Activated naive CD8-positive, alpha-beta T cell (primary cell): ENCODE data around the gene CACNA2D4.

Experiments used
- H3K27ac Mint-ChIP-seq: one replicate; pipeline ENCODE4 v1.8.0; 2021; ENCODE audit warnings: mixed read lengths
- H3K27me3 Mint-ChIP-seq: one replicate; pipeline ENCODE4 v1.8.0; 2021; ENCODE audit warnings: mixed read lengths
- H3K36me3 Mint-ChIP-seq: one replicate; pipeline ENCODE4 v1.8.0; 2021; ENCODE audit warnings: mixed read lengths
- H3K4me1 Mint-ChIP-seq: one replicate; pipeline ENCODE4 v1.8.0; 2021; ENCODE audit warnings: low read depth, mixed read lengths
- H3K4me3 Mint-ChIP-seq: one replicate; pipeline ENCODE4 v1.8.0; 2021; ENCODE audit warnings: mild to moderate bottlenecking, mixed read lengths
- H3K9me3 Mint-ChIP-seq: one replicate; pipeline ENCODE4 v1.8.0; 2021; ENCODE audit warnings: low read depth, mixed read lengths

The CACNA2D4 gene

GRCh38 chr12:1863823-1864222 is 54.6 kb downstream of the CACNA2D4 start:
- Mint-ChIP-seq H3K27me3 (peaks cover 17% of the 10 kb centered on the region), H3K27ac (no peak overlapping the region)

GRCh38 chr12:1862973-1863372 is 55.5 kb downstream of the CACNA2D4 start:
- Mint-ChIP-seq H3K4me1 (no peaks in the 10 kb centered on the region), H3K36me3 (peaks cover 2% of the 10 kb centered on the region)

More at GRCh38 chr12:1863823-1864222, 54.6 kb downstream of the CACNA2D4 start:
- no peaks in the 10 kb centered on the region for H3K9me3 Mint-ChIP-seq
- H3K36me3 Mint-ChIP-seq, result peaks cover 2% of the 10 kb centered on the region
- H3K4me1 Mint-ChIP-seq, result no peaks in the 10 kb centered on the region
- no peak overlapping the region for H3K4me3 Mint-ChIP-seq

GRCh38 chr12:1859643-1860042 is 58.8 kb downstream of the CACNA2D4 start:
- Mint-ChIP-seq H3K9me3 (peaks cover 3% of the 10 kb centered on the region), H3K27ac (no peak overlapping the region), H3K4me1 (no peaks in the 10 kb centered on the region), H3K36me3 (peaks cover 3% of the 10 kb centered on the region), H3K27me3 (peaks cover 5% of the 10 kb centered on the region), H3K4me3 (no peak overlapping the region)

More at GRCh38 chr12:1862973-1863372, 55.5 kb downstream of the CACNA2D4 start:
- H3K4me3 Mint-ChIP-seq, result no peak overlapping the region
- H3K9me3 Mint-ChIP-seq, result no peaks in the 10 kb centered on the region
- H3K27ac Mint-ChIP-seq, result no peak overlapping the region
- H3K27me3 Mint-ChIP-seq, result peaks cover 13% of the 10 kb centered on the region

- Mint-ChIP-seq H3K36me3 (peaks cover 3% of the 10 kb centered on the region), H3K27ac (no peak overlapping the region), H3K4me3 (no peak overlapping the region), H3K9me3 (peaks cover 3% of the 10 kb centered on the region), H3K4me1 (no peaks in the 10 kb centered on the region), H3K27me3 (peaks cover 4% of the 10 kb centered on the region)
Observed at GRCh38 chr12:1858456-1858855, 60.0 kb downstream of the CACNA2D4 start.

- H3K36me3 Mint-ChIP-seq, result peaks cover 3% of the 10 kb centered on the region
- no peaks in the 10 kb centered on the region for H3K4me1 Mint-ChIP-seq
- no peak overlapping the region for H3K27ac Mint-ChIP-seq
- peaks cover 4% of the 10 kb centered on the region for H3K27me3 Mint-ChIP-seq
- no peak overlapping the region for H3K4me3 Mint-ChIP-seq
- peaks cover 3% of the 10 kb centered on the region for H3K9me3 Mint-ChIP-seq
Observed at GRCh38 chr12:1857821-1858220, 60.6 kb downstream of the CACNA2D4 start.

- H3K27me3 Mint-ChIP-seq, result peaks cover 2% of the 10 kb centered on the region
- peaks cover 3% of the 10 kb centered on the region for H3K9me3 Mint-ChIP-seq
- H3K36me3 Mint-ChIP-seq, result peaks cover 3% of the 10 kb centered on the region
- H3K4me1 Mint-ChIP-seq, result no peaks in the 10 kb centered on the region
- no peak overlapping the region for H3K27ac Mint-ChIP-seq
- H3K4me3 Mint-ChIP-seq, result no peak overlapping the region
Observed at GRCh38 chr12:1857086-1857485, 61.4 kb downstream of the CACNA2D4 start.

GRCh38 chr12:1855241-1855640 is 63.2 kb downstream of the CACNA2D4 start:
- Mint-ChIP-seq H3K9me3 (peaks cover 3% of the 10 kb centered on the region), H3K27me3 (peaks cover 2% of the 10 kb centered on the region), H3K36me3 (peaks cover 3% of the 10 kb centered on the region), H3K4me1 (no peaks in the 10 kb centered on the region), H3K27ac (no peak overlapping the region), H3K4me3 (no peak overlapping the region)

GRCh38 chr12:1853716-1854115 is 64.7 kb downstream of the CACNA2D4 start:
- peaks cover 3% of the 10 kb centered on the region for H3K9me3 Mint-ChIP-seq
- H3K27ac Mint-ChIP-seq, result no peak overlapping the region
- H3K27me3 Mint-ChIP-seq, result peaks cover 2% of the 10 kb centered on the region
- no peaks in the 10 kb centered on the region for H3K4me1 Mint-ChIP-seq
- H3K36me3 Mint-ChIP-seq, result peaks cover 3% of the 10 kb centered on the region
- no peak overlapping the region for H3K4me3 Mint-ChIP-seq

GRCh38 chr12:1852076-1852475 is 66.4 kb downstream of the CACNA2D4 start:
- no peaks in the 10 kb centered on the region for H3K27me3 Mint-ChIP-seq

GRCh38 chr12:1851151-1851701 is 67.2 kb downstream of the CACNA2D4 start:
- no peak overlapping the region for H3K27ac Mint-ChIP-seq
- no peak overlapping the region for H3K4me3 Mint-ChIP-seq
- no peaks in the 10 kb centered on the region for H3K4me1 Mint-ChIP-seq
- peaks cover 3% of the 10 kb centered on the region for H3K36me3 Mint-ChIP-seq
- peaks cover 3% of the 10 kb centered on the region for H3K9me3 Mint-ChIP-seq
- no peaks in the 10 kb centered on the region for H3K27me3 Mint-ChIP-seq

More at GRCh38 chr12:1852076-1852475, 66.4 kb downstream of the CACNA2D4 start:
- Mint-ChIP-seq H3K4me1 (no peaks in the 10 kb centered on the region), H3K27ac (no peak overlapping the region), H3K9me3 (peaks cover 3% of the 10 kb centered on the region), H3K4me3 (no peak overlapping the region), H3K36me3 (peaks cover 3% of the 10 kb centered on the region)

GRCh38 chr12:1848745-1849144 is 69.7 kb downstream of the CACNA2D4 start:
- Mint-ChIP-seq H3K4me3 (no peak overlapping the region), H3K27me3 (no peaks in the 10 kb centered on the region), H3K36me3 (no peaks in the 10 kb centered on the region), H3K9me3 (no peaks in the 10 kb centered on the region), H3K27ac (no peak overlapping the region), H3K4me1 (no peaks in the 10 kb centered on the region)

GRCh38 chr12:1848146-1848545 is 70.3 kb downstream of the CACNA2D4 start:
- H3K4me3 Mint-ChIP-seq, result no peak overlapping the region
- H3K36me3 Mint-ChIP-seq, result no peaks in the 10 kb centered on the region
- no peaks in the 10 kb centered on the region for H3K4me1 Mint-ChIP-seq
- H3K27ac Mint-ChIP-seq, result no peak overlapping the region
- H3K27me3 Mint-ChIP-seq, result no peaks in the 10 kb centered on the region
- no peaks in the 10 kb centered on the region for H3K9me3 Mint-ChIP-seq

- Mint-ChIP-seq H3K9me3 (no peaks in the 10 kb centered on the region), H3K27me3 (no peaks in the 10 kb centered on the region), H3K4me3 (no peak overlapping the region), H3K27ac (no peak overlapping the region), H3K36me3 (no peaks in the 10 kb centered on the region), H3K4me1 (no peaks in the 10 kb centered on the region)
Observed at GRCh38 chr12:1847411-1847810, 71.0 kb downstream of the CACNA2D4 start.

GRCh38 chr12:1846421-1847405 is 71.7 kb downstream of the CACNA2D4 start:
- H3K27me3 Mint-ChIP-seq, result no peaks in the 10 kb centered on the region
- H3K4me1 Mint-ChIP-seq, result no peaks in the 10 kb centered on the region
- no peak overlapping the region for H3K27ac Mint-ChIP-seq
- no peaks in the 10 kb centered on the region for H3K9me3 Mint-ChIP-seq
- H3K36me3 Mint-ChIP-seq, result no peaks in the 10 kb centered on the region
- H3K4me3 Mint-ChIP-seq, result no peak overlapping the region

- H3K4me1 Mint-ChIP-seq, result no peaks in the 10 kb centered on the region
- H3K27ac Mint-ChIP-seq, result no peak overlapping the region
- H3K4me3 Mint-ChIP-seq, result no peak overlapping the region
- H3K9me3 Mint-ChIP-seq, result no peaks in the 10 kb centered on the region
- no peaks in the 10 kb centered on the region for H3K36me3 Mint-ChIP-seq
- H3K27me3 Mint-ChIP-seq, result no peaks in the 10 kb centered on the region
Observed at GRCh38 chr12:1845886-1846285, 72.6 kb downstream of the CACNA2D4 start.
